ENCODE data around the gene BBS12.

GRCh38 chr4:122692641-122693520 is 39.6 kb upstream of the BBS12 start:
- TF ChIP-seq CTCF (IDR thresholded peaks at IDR 0.05) (no peak), EP300 (IDR thresholded peaks at IDR 0.05) (no peak)

All from upper lobe of left lung (tissue), 4 donors.